Left colon (tissue), 2 donors: Measurements from ENCODE around the gene PHKG1. TPM values are rescaled to one million over a fixed set of nuclear protein-coding genes. Genes with fewer than 3 reads are reported as not detected.
"Not testable (repeated sequence)": the region's sequence is repeated elsewhere in the genome, so short reads cannot be mapped to it uniquely, and the experiment has no call there.

Source experiments
- ATAC-seq: fragments of 200-7000 bp; cut with Tn5 transposase; one replicate; pipeline ENCODE4 v1.9.1; 2020; ENCODE audit warnings: mild to moderate bottlenecking, moderate library complexity
- DNase-seq, 2 donors: peaks; one replicate each; pipeline ENCODE4 v3.0.0-alpha.2; 2020
- intact Hi-C, 2 donors: fragments of 100-400 bp; cut with DNase I in 1 of 2; cut with micrococcal nuclease in 1 of 2; formaldehyde crosslinking; loops; one replicate each; pipeline versions ENCODE4 v1.11.2 to v1.14.0; 2022; cut with DNase I, micrococcal nuclease
- total RNA-seq, 2 donors: library from RNA; stranded (reverse); fragmentation: NEBNext Ultra II Directional; extraction: Animal tissue kit (Norgen Biotek cat#: 25700); gene quantifications; one replicate each; pipeline ENCODE4 v1.2.1, GENCODE V29; 2021
- donor health status: DM: no; HTN: no; CAD: no.
- donor health status: DM: yes; HTN: yes; CAD: no.

PHKG1 gene
- total RNA-seq, 2 donors from 2014 or later, result 0.67 to 1.5 TPM

DNA sequence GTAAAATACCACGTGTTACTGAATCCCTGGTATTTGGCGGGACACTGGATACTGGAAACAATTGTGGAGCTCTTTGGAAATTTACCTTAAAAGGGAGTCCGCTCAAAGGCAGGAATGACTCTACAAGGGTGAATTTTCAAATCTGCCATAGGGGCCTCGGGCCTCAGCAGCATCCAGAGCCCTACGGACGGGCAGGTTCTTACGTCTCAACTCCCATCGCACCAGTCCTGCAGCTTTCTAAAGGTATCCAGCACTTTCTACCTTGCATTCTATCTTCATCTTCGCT, 41.8 kb downstream of the PHKG1 start:
- ATAC-seq (no peak), DNase-seq (no peak)
- intact Hi-C loops, result no loop called here

DNA sequence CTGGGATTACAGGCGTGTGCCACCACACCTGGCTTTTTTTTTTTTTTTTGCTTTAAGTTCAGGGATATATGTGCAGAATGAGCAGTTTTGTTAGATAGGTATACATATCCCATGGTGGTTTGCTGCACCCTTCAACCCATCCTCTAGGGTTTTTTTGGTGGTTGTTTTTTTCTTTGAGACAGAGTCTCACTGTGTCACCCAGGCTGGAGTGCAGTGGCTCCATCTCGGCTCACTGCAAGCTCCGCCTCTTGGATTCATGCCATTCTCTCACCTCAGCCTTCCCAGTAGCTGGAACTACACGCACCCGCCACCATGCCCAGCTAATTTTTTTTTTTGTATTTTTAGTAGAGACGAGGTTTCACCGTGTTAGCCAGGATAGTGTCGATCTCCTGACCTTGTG, 44.0 kb downstream of the PHKG1 start:
- intact Hi-C loops, ATAC-seq: not testable (repeated sequence)
- peak; percentile 48 to 76 for DNase-seq

DNA sequence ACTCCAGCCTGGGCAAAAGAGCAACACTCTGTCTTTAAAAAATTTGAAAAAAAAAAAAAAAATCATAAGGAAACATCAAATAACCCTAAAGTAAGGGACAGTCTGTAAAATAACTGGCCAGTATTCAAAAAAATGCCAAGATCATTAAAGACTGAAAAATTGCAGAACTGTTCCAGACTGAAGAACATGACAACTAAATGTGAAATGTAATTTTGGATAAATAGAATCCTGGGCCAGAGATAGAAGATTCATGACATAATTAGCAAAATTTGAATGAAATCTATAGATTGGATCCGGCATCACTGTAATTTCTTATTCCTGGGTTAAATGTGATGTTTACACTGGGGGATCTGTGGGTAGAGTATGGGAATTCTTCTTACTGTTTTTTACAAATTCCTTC, 44.5 kb downstream of the PHKG1 start:
- intact Hi-C loops, result no loop called here
- DNase-seq, result no peak
- ATAC-seq, result no peak

DNA sequence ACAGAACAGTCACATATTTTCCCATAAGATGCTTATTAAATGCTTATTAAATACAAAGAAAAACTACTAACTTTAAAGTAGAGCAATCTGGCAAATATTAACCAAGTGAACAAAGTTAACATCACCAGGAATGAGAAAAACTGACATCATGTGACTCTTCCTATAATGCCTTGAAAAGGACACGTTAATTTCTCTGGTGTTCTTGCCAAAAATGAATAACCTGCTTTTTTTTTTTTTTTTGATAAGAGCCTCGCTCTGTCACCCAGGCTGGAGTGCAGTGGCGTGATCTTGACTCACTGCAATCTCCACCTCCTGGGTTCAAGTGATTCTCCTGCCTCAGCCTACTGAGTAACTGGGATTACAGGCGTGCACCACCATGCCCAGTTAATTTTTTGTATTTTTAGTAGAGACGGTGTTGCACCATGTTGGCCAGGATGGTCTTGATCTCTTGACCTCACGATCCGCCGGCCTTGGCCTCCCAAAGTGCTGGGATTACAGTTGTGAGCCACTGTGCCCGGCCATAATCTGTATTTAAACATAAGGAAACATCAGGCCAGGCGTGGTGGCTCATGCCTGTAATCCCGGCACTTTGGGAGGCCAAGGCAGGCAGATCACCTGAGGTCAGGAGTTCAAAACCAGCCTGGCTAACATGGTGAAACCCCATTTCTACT, 45.2 kb downstream of the PHKG1 start:
- DNase-seq, ATAC-seq, intact Hi-C loops: not testable (repeated sequence)

DNA sequence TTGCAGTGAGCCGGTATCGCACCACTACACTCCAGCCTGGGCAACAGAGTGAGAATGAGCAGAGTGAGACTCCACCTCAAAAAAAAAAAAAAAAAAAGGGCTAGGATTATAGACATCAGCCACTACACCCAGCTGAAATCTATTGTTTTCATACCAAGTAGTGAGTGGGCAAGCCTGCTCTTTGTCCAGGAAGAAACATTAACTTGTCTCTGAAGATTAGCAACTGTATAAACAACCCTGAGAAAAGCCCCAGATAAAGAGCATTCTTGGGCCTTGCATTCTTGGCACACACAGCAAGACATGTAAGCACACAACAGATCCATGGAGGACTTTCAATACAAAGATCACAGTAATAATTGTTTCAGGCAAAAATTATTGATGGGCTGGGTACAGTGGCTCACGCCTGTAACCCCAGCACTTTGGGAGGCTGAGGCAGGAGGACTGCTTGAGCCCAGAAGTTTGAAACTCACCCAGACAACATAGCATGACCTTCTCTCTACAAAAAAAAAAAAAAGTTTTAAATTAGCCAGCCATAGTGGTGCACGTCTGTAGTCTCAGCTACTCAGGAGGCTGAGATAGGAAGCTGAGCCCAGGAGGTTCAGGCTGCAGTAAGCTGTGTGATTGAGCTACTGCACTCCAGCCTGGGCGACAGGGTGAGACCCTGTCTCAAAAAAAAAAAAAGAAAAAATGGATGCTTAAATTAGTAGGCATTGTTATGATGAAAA, 45.9 kb downstream of the PHKG1 start:
- DNase-seq, result no peak
- intact Hi-C loops, result no loop called here
- peak; percentile 4 for ATAC-seq

DNA sequence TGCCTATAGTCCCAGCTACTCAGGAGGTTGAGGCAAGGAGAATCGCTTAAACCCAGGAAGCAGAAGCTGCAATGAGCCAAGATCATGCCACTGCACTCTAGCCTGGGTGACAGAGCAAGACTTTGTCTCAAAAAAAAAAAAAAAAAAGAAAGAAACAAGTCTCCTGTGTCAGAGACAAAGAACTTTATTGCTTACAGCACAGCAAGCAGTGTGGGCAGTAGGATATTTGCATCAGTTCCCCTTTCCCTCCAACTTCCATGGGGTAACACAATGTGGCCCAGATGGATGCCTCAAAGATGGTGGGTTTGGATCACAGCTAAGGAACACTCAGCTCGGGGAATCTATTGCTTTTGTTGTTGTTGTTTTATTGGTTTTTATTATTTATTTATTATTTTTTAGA, 47.0 kb downstream of the PHKG1 start:
- DNase-seq, intact Hi-C loops, ATAC-seq: not testable (repeated sequence)

DNA sequence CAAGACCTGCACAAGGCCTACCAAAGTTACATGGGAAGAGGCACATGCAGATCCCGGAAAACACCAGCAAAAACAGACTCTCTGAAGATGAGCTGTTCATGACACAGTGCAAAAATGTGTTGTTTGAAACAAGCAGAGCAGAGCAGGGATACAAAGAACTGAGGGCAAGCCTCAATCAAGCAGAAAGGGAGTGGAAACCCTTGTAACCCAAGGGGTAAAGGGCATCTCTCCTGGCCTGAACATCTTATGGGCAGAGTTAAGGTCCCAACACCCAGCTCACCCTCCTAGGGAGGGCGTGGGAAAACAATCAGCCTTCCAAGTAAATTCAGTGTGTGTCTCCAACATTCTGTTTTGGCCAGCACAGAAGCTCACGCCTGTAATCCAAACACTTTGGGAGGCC, 52.0 kb downstream of the PHKG1 start:
- DNase-seq (no peak), ATAC-seq (peak; percentile 77)
- intact Hi-C loops, result no loop called here

DNA sequence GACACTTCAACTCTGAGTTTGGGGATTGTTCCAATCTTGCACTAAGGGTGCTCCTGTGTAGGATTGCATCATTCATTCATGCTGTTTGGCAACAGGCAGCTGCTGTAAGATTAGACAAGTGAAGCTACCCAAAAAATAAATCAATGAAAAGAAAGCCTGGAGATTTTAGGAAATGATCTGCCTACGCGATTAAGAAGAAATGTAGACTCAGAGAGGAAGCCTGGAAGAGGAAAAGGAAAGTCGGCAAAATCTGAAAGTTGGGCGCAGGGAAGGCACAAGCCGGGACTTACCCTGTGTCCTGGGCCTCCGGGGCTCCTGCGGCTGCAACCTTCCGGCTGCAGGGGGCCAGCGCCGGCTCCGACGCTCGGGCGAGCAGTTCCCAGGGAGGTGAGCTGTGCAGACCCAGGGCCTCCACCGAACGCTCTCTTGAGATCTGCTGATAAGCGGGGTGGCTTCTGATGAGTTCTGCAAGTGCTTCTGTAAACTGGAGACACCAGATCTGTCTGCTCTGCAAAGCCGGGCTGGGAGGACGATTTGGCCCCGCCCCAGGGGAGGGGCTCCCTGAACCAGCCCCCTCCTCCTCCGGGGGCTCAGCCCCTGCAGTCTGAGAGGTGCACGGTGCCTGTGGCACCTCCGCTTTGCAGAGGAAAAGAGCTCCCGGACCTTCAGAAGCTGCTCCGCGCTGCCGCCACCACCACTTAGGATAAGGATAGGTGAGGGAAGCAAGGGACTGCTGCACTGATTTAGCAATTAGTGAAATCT, 58.9 kb downstream of the PHKG1 start:
- ATAC-seq (peak; percentile 86), DNase-seq (peak; percentile 62 to 76)
- intact Hi-C loops, result no loop called here

DNA sequence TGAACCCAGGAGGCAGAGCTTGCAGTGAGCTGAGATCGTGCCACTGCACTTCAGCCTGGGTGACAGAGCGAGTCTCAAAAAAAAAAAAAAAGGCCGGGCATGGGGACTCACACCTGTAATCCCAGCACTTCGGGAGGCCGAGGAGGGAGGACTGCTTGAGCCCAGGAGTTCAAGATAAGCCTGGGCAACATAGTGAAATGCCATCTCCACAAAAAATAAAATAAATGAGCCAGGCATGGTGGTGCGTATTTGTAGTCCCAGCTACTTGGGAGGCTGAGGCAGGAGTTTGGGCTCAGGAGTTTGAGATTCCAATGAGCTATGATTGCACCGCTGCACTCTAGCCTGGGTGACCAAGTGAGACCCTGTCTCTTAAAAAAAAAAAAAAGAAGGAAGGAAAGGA, 60.2 kb downstream of the PHKG1 start:
- intact Hi-C loops, ATAC-seq, DNase-seq: not testable (repeated sequence)

DNA sequence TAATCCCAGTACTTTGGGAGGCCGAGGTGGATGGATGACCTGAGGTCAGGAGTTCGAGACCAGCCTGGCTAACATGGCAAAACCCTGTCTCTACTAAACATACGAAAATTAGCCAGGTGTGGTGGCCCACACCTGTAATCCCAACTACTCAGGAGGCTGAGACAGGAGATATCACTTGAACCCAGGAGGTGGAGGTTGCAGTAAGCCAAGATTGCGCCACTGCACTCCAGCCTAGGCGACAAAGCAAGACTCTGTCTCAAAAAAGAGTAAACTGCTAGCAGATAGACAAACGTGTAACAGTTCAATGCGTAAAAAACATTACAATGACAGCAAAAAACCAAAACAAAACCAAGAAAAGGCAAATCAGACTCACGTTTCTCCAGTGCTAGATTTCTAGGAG, 61.2 kb downstream of the PHKG1 start:
- intact Hi-C loops, ATAC-seq, DNase-seq: not testable (repeated sequence)

DNA sequence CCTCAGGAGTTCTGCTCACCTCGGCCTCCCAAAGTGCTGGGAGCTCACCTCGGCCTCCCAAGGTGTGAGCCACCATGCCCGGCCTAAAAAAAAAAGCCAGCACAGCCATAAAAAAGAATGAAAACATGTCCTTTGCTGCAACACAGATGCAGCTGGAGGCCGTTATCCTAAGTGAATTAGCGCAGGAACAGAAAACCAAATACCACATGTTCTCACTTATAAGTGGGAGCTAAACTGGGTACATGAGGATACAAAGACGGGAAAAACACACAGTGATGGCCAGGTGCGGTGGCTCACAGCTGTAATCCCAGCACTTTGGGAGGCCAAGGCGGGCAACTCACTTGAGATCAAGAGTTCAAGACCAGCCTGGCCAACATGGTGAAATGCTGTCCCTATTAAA, 62.4 kb downstream of the PHKG1 start:
- ATAC-seq (no peak), DNase-seq (no peak)
- intact Hi-C loops, result no loop called here

Other genes with a start within 250 kb of the PHKG1 start
- not detected for gene SEPTIN14, start 230.2 kb downstream of the PHKG1 start, total RNA-seq
- gene ZNF713, start 205.5 kb downstream of the PHKG1 start, total RNA-seq, result 1 to 10 TPM; 1.4 to 2.6 TPM
- gene MRPS17, start 141.1 kb downstream of the PHKG1 start, total RNA-seq, result 10 to 100 TPM; 10.4 to 14.7 TPM
- gene NIPSNAP2, start 128.4 kb downstream of the PHKG1 start, total RNA-seq, result 10 to 100 TPM; 57.9 to 77.8 TPM
- 10 to 100 TPM in 1 of 2 donors, 1 to 10 TPM in 1; 8.5 to 10.9 TPM for gene PSPH, start 41.5 kb downstream of the PHKG1 start, total RNA-seq
- 10 to 100 TPM; 65.1 to 76.7 TPM for gene CCT6A, start 41.2 kb downstream of the PHKG1 start, total RNA-seq
- gene SUMF2, start 28.7 kb downstream of the PHKG1 start, total RNA-seq, result 100 to 1,000 TPM in 1 of 2 donors, 10 to 100 TPM in 1; 96.5 to 100 TPM
- gene CHCHD2, start 13.5 kb upstream of the PHKG1 start, total RNA-seq, result 100 to 1,000 TPM; 294 to 314 TPM
- gene NUPR2, start 23.5 kb upstream of the PHKG1 start, total RNA-seq, result 1 to 10 TPM in 1 of 2 donors, under 1 TPM in 1; 0.95 to 1.4 TPM